Natural killer cell (primary cell): ENCODE measurements around the gene RHOD. TPM values are rescaled to one million over a fixed set of nuclear protein-coding genes. Genes with fewer than 3 reads are reported as not detected.

Experiments used
- ATAC-seq, 3 donors: fragments of 150-1000 bp in 2 of 3; fragments of 200-7000 bp in 1 of 3; cut with Tn5 transposase; 1 replicate in 1 of 3; 2 replicates in 2 of 3; pipeline ENCODE4 v1.10.0; 2021; ENCODE audit warnings: mild to moderate bottlenecking in 2 of 3, moderate library complexity in 2 of 3
- DNase-seq, 2 donors: peaks; one replicate each; pipeline versions ENCODE4 v3.0.0 to v3.0.0-alpha.2; 2013 to 2021; ENCODE audit warnings: mixed read lengths in 1 of 2
- H3K27ac ChIP-seq: one replicate; pipeline ENCODE4 v1.5.1; 2013; ENCODE audit warnings: mild to moderate bottlenecking, low read length
- H3K27me3 ChIP-seq: one replicate; pipeline ENCODE4 v1.6.1; 2013; ENCODE audit warnings: low read length; ENCODE audit not compliant: control insufficient read depth, insufficient read depth
- H3K36me3 ChIP-seq: one replicate; pipeline ENCODE4 v1.6.1; 2013; ENCODE audit warnings: low read length; ENCODE audit not compliant: control insufficient read depth, insufficient read depth
- H3K4me1 ChIP-seq: one replicate; pipeline ENCODE4 v1.6.1; 2013; ENCODE audit warnings: low read length; ENCODE audit not compliant: control insufficient read depth, insufficient read depth
- H3K4me3 ChIP-seq: one replicate; pipeline ENCODE4 v1.5.1; 2013; ENCODE audit warnings: low read length
- H3K9me3 ChIP-seq: one replicate; pipeline ENCODE4 v1.6.1; 2013; ENCODE audit warnings: low read length; ENCODE audit not compliant: control insufficient read depth, insufficient read depth
- H3K27ac Mint-ChIP-seq, 2 donors: one replicate each; pipeline ENCODE4 v1.8.0; 2022; ENCODE audit warnings: mild to moderate bottlenecking in 2 of 2, mixed read lengths in 2 of 2, moderate library complexity in 1 of 2
- H3K27me3 Mint-ChIP-seq, 2 donors: one replicate each; pipeline ENCODE4 v1.8.0; 2022; ENCODE audit warnings: low read depth in 2 of 2, mixed read lengths in 2 of 2
- H3K36me3 Mint-ChIP-seq: one replicate; pipeline ENCODE4 v1.8.0; 2022; ENCODE audit warnings: mixed read lengths
- H3K4me1 Mint-ChIP-seq, 2 donors: one replicate each; pipeline ENCODE4 v1.8.0; 2022; ENCODE audit warnings: mixed read lengths in 2 of 2
- H3K4me3 Mint-ChIP-seq: one replicate; pipeline ENCODE4 v1.8.0; 2022; ENCODE audit warnings: mild to moderate bottlenecking, moderate library complexity, mixed read lengths
- H3K9me3 Mint-ChIP-seq, 2 donors: one replicate each; pipeline ENCODE4 v1.8.0; 2022; ENCODE audit warnings: mixed read lengths in 2 of 2
- CTCF ChIP-seq: fragments of 200-600 bp; IDR thresholded peaks from one replicate; pipeline ENCODE4 v1.8.0; 2022; ENCODE audit warnings: antibody characterized with exemption
- WGBS: methylation state at CpG from one replicate; pipeline ENCODE4 v1.1.7; 2013; ENCODE audit warnings: missing lambda C conversion rate; ENCODE audit not compliant: insufficient coverage; 5-methylcytosine and 5-hydroxymethylcytosine counted together
- intact Hi-C: fragments of 100-400 bp; cut with micrococcal nuclease; formaldehyde crosslinking; loops from one replicate; pipeline ENCODE4 v1.14.2; 2022
- total RNA-seq, 4 donors: library from RNA; stranded (reverse); fragments of 120-200 nt in 1 of 4; gene quantifications; one replicate each; pipeline versions ENCODE4 v1.2.3 to v1.2.4, GENCODE V29; 2013 to 2022

Gene RHOD
- total RNA-seq, 3 donors from 2014 or later (not counting 1 experiment from before 2014, with no cell fraction given) = not detected

GRCh38 chr11:67059671-67060070, 3.0 kb downstream of the RHOD start:
- Histone ChIP-seq H3K27ac (no peak overlapping the region), H3K36me3 (no peaks in the 10 kb centered on the region), H3K4me1 (peaks cover 5% of the 10 kb centered on the region), H3K27me3 (peaks cover 10% of the 10 kb centered on the region), H3K4me3 (no peak overlapping the region), H3K9me3 (no peaks in the 10 kb centered on the region)
- 85% methylated on average over 3 of the region's 3 CpGs for WGBS
- Mint-ChIP-seq H3K4me3 (no peak overlapping the region), H3K9me3 (no peaks in the 10 kb centered on the region), H3K4me1 (peaks cover 0 to 6% of the 10 kb centered on the region in 2 donors), H3K27ac (no peak overlapping the region), H3K27me3 (peaks cover 12 to 16% of the 10 kb centered on the region in 2 donors), H3K36me3 (no peaks in the 10 kb centered on the region)
- TF ChIP-seq CTCF = no peak
- ATAC-seq (no peak), DNase-seq (no peak)
- intact Hi-C loops = no loop called here

- Mint-ChIP-seq H3K27ac (no peak overlapping the region), H3K4me3 (no peak overlapping the region), H3K36me3 (no peaks in the 10 kb centered on the region), H3K9me3 (no peaks in the 10 kb centered on the region), H3K4me1 (peaks cover 0 to 6% of the 10 kb centered on the region in 2 donors), H3K27me3 (peaks cover 9 to 16% of the 10 kb centered on the region in 2 donors)
- ATAC-seq (no peak), DNase-seq (no peak)
- Histone ChIP-seq H3K27me3 (peaks cover 9% of the 10 kb centered on the region), H3K4me1 (peaks cover 5% of the 10 kb centered on the region), H3K9me3 (no peaks in the 10 kb centered on the region), H3K27ac (no peak overlapping the region), H3K36me3 (no peaks in the 10 kb centered on the region), H3K4me3 (no peak overlapping the region)
- intact Hi-C loops = no loop called here
- no peak for TF ChIP-seq CTCF
- 84% methylated on average over 7 of the region's 7 CpGs for WGBS
Measured at GRCh38 chr11:67060111-67060522, 3.5 kb downstream of the RHOD start.

- intact Hi-C loops = no loop called here
- Mint-ChIP-seq H3K4me3 (no peak overlapping the region), H3K27me3 (peaks cover 0 to 1% of the 10 kb centered on the region in 2 donors), H3K4me1 (no peaks in the 10 kb centered on the region), H3K27ac (no peak overlapping the region), H3K9me3 (no peaks in the 10 kb centered on the region), H3K36me3 (no peaks in the 10 kb centered on the region)
- Histone ChIP-seq H3K4me1 (no peaks in the 10 kb centered on the region), H3K27ac (no peak overlapping the region), H3K27me3 (peaks cover under 1% of the 10 kb centered on the region), H3K9me3 (no peaks in the 10 kb centered on the region), H3K4me3 (no peak overlapping the region), H3K36me3 (no peaks in the 10 kb centered on the region)
- ATAC-seq (no peak), DNase-seq (no peak)
- TF ChIP-seq CTCF = no peak
- WGBS = 91% methylated on average over 13 of the region's 13 CpGs
Measured at GRCh38 chr11:67062526-67063373, 6.1 kb downstream of the RHOD start.
